H1 (cell line): ENCODE measurements around the gene ZNF214. TPM values are rescaled to one million over a fixed set of nuclear protein-coding genes. Genes with fewer than 3 reads are reported as not detected.

Experiments
- CTCF ChIA-PET: fragments of 300-600 bp; sonication (Branson Sonifier 250); formaldehyde crosslinking; loops from one replicate; lab custom pipeline; 2021; ENCODE audit not compliant: partially characterized antibody; lab: Charles Lee
- POLR2A ChIA-PET: fragments of 300-600 bp; sonication (Branson Sonifier 250); formaldehyde crosslinking; loops from one replicate; lab custom pipeline; 2021; ENCODE audit warnings: inconsistent platforms; ENCODE audit not compliant: partially characterized antibody; lab: Charles Lee
- DNase-seq, 2 experiments: peaks; one replicate each; pipeline versions ENCODE4 v3.0.0 to v3.0.0-alpha.2; 2010 to 2022; ENCODE audit warnings: low spot score in 2 of 2, low read depth in 1 of 2, mixed read lengths in 1 of 2
- FAIRE-seq: peaks from 2 replicates; lab custom pipeline; 2011; peaks lifted over from hg19 to GRCh38; lab: Jason Lieb, UNC
- H2AFZ ChIP-seq: 2 replicates; pipeline ENCODE4 v1.8.1; 2012; ENCODE audit warnings: low read length, inconsistent platforms
- H2AK5ac ChIP-seq: 2 replicates; pipeline ENCODE4 v1.6.1; 2013; ENCODE audit warnings: low read depth, low read length
- H2BK120ac ChIP-seq: replicated peaks from 2 replicates; pipeline ENCODE3; 2013; ENCODE audit warnings: low read depth, low read length, inconsistent platforms
- H2BK12ac ChIP-seq: 2 replicates; pipeline ENCODE4 v1.6.1; 2013; ENCODE audit warnings: low read depth, low read length
- H2BK15ac ChIP-seq: 2 replicates; pipeline ENCODE4 v1.6.1; 2013; ENCODE audit warnings: low read length
- H2BK20ac ChIP-seq: 2 replicates; pipeline ENCODE4 v1.6.1; 2013; ENCODE audit warnings: low read length
- H2BK5ac ChIP-seq: 2 replicates; pipeline ENCODE4 v1.6.1; 2013; ENCODE audit warnings: low read depth, low read length
- H3K14ac ChIP-seq: 2 replicates; pipeline ENCODE4 v1.6.1; 2013; ENCODE audit warnings: inconsistent platforms; ENCODE audit not compliant: insufficient read length
- H3K18ac ChIP-seq: 2 replicates; pipeline ENCODE4 v1.6.1; 2013; ENCODE audit warnings: low read length; ENCODE audit errors: extremely low read depth
- H3K23ac ChIP-seq: 2 replicates; pipeline ENCODE4 v1.6.1; 2013; ENCODE audit warnings: inconsistent platforms; ENCODE audit not compliant: insufficient read length
- H3K23me2 ChIP-seq: 2 replicates; pipeline ENCODE4 v1.6.1; 2013; ENCODE audit warnings: low read depth, low read length
- H3K27ac ChIP-seq: 2 replicates; pipeline ENCODE4 v1.6.1; 2011; ENCODE audit warnings: low read depth, low read length, inconsistent platforms
- H3K27me3 ChIP-seq, 4 experiments: replicated peaks in 1 of 4; 1 replicate in 1 of 4; 2 replicates in 3 of 4; pipeline versions ENCODE4 v1.6.1 to v1.8.1; 2011 to 2013; ENCODE audit warnings: low read length in 3 of 4, mild to moderate bottlenecking in 3 of 4, inconsistent platforms in 2 of 4, mixed read lengths in 2 of 4, moderate library complexity in 1 of 4; ENCODE audit not compliant: control insufficient read depth in 3 of 4, insufficient read depth in 3 of 4; ENCODE audit errors: extremely low read depth in 1 of 4
- H3K36me3 ChIP-seq, 4 experiments: 2 replicates each; pipeline versions ENCODE4 v1.6.1 to v1.8.1; 2011 to 2013; ENCODE audit warnings: mild to moderate bottlenecking in 4 of 4, low read length in 3 of 4, moderate library complexity in 2 of 4, control low read depth in 1 of 4, inconsistent platforms in 1 of 4; ENCODE audit not compliant: insufficient read depth in 4 of 4, control insufficient read depth in 2 of 4
- H3K4ac ChIP-seq: replicated peaks from 2 replicates; pipeline ENCODE3; 2013; ENCODE audit warnings: low read length, low read depth, mixed read lengths, inconsistent platforms; ENCODE audit not compliant: insufficient read length
- H3K4me1 ChIP-seq, 4 experiments: replicated peaks in 1 of 4; 1 replicate in 1 of 4; 2 replicates in 3 of 4; pipeline versions ENCODE4 v1.6.1 to v1.8.1; 2011 to 2013; ENCODE audit warnings: low read length in 3 of 4, inconsistent platforms in 2 of 4, mixed read lengths in 1 of 4; ENCODE audit not compliant: insufficient read depth in 4 of 4, control insufficient read depth in 3 of 4
- H3K4me2 ChIP-seq, 2 experiments: 2 replicates each; pipeline versions ENCODE4 v1.6.1 to v1.8.1; 2011 to 2013; ENCODE audit warnings: low read depth in 2 of 2, low read length in 2 of 2, control low read depth in 1 of 2, inconsistent platforms in 1 of 2, mild to moderate bottlenecking in 1 of 2; ENCODE audit not compliant: insufficient read depth in 1 of 2
- H3K4me3 ChIP-seq, 4 experiments: fragments of 200-600, 300-600 bp in 1 of 4; sonication (generic), shearing (Covaris generic), sonication (Bioruptor Twin) in 1 of 4; 2 replicates each; pipeline versions ENCODE4 v1.5.1 to v1.8.1; 2011 to 2016; ENCODE audit warnings: low read length in 4 of 4, low read depth in 3 of 4, control low read depth in 2 of 4, inconsistent platforms in 2 of 4, mild to moderate bottlenecking in 2 of 4, mixed read lengths in 1 of 4, moderate library complexity in 1 of 4; ENCODE audit not compliant: insufficient read depth in 2 of 4; ENCODE audit errors: extremely low read depth in 1 of 4
- H3K56ac ChIP-seq: replicated peaks from 2 replicates; pipeline ENCODE3; 2013; ENCODE audit warnings: low read depth, mild to moderate bottlenecking, mixed read lengths, low read length, inconsistent platforms; ENCODE audit not compliant: insufficient read length
- H3K79me1 ChIP-seq: 2 replicates; pipeline ENCODE4 v1.6.1; 2013; ENCODE audit warnings: low read depth, low read length, control low read depth
- H3K79me2 ChIP-seq, 2 experiments: 2 replicates each; pipeline versions ENCODE4 v1.6.1 to v1.8.1; 2012 to 2013; ENCODE audit warnings: low read length in 2 of 2, mild to moderate bottlenecking in 2 of 2, inconsistent platforms in 1 of 2; ENCODE audit not compliant: insufficient read depth in 2 of 2, control insufficient read depth in 1 of 2
- H3K9ac ChIP-seq, 4 experiments: replicated peaks in 1 of 4; 1 replicate in 1 of 4; 2 replicates in 3 of 4; pipeline versions ENCODE4 v1.6.1 to v1.8.1; 2011 to 2013; ENCODE audit warnings: low read depth in 3 of 4, low read length in 3 of 4, control low read depth in 2 of 4, mild to moderate bottlenecking in 2 of 4, moderate library complexity in 2 of 4, inconsistent platforms in 1 of 4; ENCODE audit errors: extremely low read depth in 1 of 4
- H3K9me3 ChIP-seq, 2 experiments: 2 replicates each; pipeline versions ENCODE4 v1.6.1 to v1.8.1; 2012 to 2013; ENCODE audit warnings: mild to moderate bottlenecking in 2 of 2, moderate library complexity in 2 of 2, control low read depth in 1 of 2, inconsistent platforms in 1 of 2, low read depth in 1 of 2, low read length in 1 of 2, mixed read lengths in 1 of 2; ENCODE audit not compliant: insufficient read depth in 2 of 2
- H4K20me1 ChIP-seq, 2 experiments: replicated peaks in 1 of 2; 2 replicates each; pipeline versions ENCODE3 to v1.8.1; 2011 to 2013; ENCODE audit warnings: inconsistent platforms in 2 of 2, low read length in 2 of 2, mild to moderate bottlenecking in 1 of 2; ENCODE audit not compliant: insufficient read depth in 2 of 2, control insufficient read depth in 1 of 2
- H4K5ac ChIP-seq: 2 replicates; pipeline ENCODE4 v1.6.1; 2013; ENCODE audit warnings: low read length, low read depth, mixed read lengths, inconsistent platforms; ENCODE audit not compliant: insufficient read length
- H4K8ac ChIP-seq: 2 replicates; pipeline ENCODE4 v1.8.0; 2013; ENCODE audit warnings: mild to moderate bottlenecking, moderate library complexity, low read length, inconsistent platforms; ENCODE audit not compliant: insufficient read depth; ENCODE audit errors: extremely low read depth
- H4K91ac ChIP-seq: replicated peaks from 2 replicates; pipeline ENCODE3; 2013; ENCODE audit warnings: low read length, mixed read lengths, inconsistent platforms; ENCODE audit not compliant: insufficient read length
- BRCA1 ChIP-seq: IDR thresholded peaks from 2 replicates; pipeline ENCODE4 v1.6.1; 2012; ENCODE audit warnings: low read depth, low read length, improper control_type of control experiment
- CTCF ChIP-seq, 3 experiments: IDR thresholded peaks; 1 replicate in 2 of 3; 2 replicates in 1 of 3; pipeline versions ENCODE4 v1.5.1 to v1.6.1; 2011; ENCODE audit warnings: low read length in 3 of 3, mild to moderate bottlenecking in 3 of 3, inconsistent platforms in 2 of 3, low read depth in 1 of 3, moderate library complexity in 1 of 3; ENCODE audit not compliant: insufficient read depth in 1 of 3; ENCODE audit errors: control extremely low read depth in 1 of 3
- HDAC2 ChIP-seq, 2 experiments: fragments of 300-600 bp in 1 of 2; sonication (generic) in 1 of 2; IDR thresholded peaks; 2 replicates each; pipeline ENCODE4 v1.6.1; 2011 to 2012; ENCODE audit warnings: low read depth in 2 of 2, low read length in 2 of 2, mild to moderate bottlenecking in 2 of 2, moderate library complexity in 2 of 2, borderline replicate concordance in 1 of 2, inconsistent platforms in 1 of 2
- JUN ChIP-seq: IDR thresholded peaks from 2 replicates; pipeline ENCODE4 v1.6.1; 2011; ENCODE audit warnings: low read depth, mild to moderate bottlenecking, improper control_type of control experiment, low read length
- WGBS, 2 experiments: shearing (Covaris generic) in 1 of 2; methylation state at CpG; one replicate each; pipeline versions ENCODE4 v1.1.6 to v1.1.7; 2013 to 2015; ENCODE audit warnings: low lambda C conversion rate in 2 of 2, mixed read lengths in 2 of 2, inconsistent platforms in 1 of 2, low coverage in 1 of 2, missing lambda C conversion rate in 1 of 2; ENCODE audit not compliant: insufficient replicate concordance in 2 of 2, insufficient coverage in 1 of 2, insufficient read length in 1 of 2; ENCODE audit errors: extremely low coverage in 1 of 2, missing lambda C conversion rate in 1 of 2; 5-methylcytosine and 5-hydroxymethylcytosine counted together
- polyA plus RNA-seq, 7 experiments: library from polyadenylated mRNA; depleted of rRNA in 3 of 7; stranded (reverse) in 5 of 7; unstranded in 2 of 7; fragments of >200 nt in 5 of 7; fragments of 200-250 nt in 2 of 7; gene quantifications; 1 replicate in 5 of 7; 2 replicates in 1 of 7; 4 replicates in 1 of 7; pipeline versions ENCODE4 v1.2.1 to v1.2.3, GENCODE V29; 2011 to 2013; ENCODE audit warnings: missing spikeins in 2 of 7, mixed read lengths in 2 of 7
- total RNA-seq: library from RNA; stranded (reverse); fragmentation: NEBNext Ultra II Directional; extraction: Animal tissue kit (Norgen Biotek cat#: 25700); gene quantifications from 2 replicates; pipeline ENCODE4 v1.2.1, GENCODE V29; 2021

The ZNF214 gene
- total and polyA plus RNA-seq, 2 of the 8 experiments (the other 6 are each of a cell fraction or from before 2014, with no cell fraction given): 0.80 to 3.2 TPM

DNA sequence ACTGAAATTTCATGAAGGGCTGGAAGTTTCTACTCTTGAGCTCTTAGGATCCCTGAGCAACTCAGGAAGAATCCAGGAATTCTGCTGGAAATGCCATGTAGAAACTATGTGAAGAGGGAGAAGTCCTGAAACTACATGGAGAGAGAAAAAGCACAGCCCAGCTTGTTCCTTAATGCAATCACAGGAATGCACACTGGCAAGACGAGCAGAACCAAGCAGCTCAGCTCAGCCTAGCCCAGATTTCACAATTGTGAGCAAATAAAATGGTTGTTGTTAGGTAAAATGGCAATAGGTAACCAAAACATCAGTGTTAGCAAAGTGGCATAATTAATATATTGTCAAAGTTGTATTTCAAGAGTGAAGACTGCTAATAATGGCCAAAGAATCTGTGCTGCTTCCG, 28.1 kb downstream of the ZNF214 start:
- Histone ChIP-seq H2BK20ac (no peak overlapping the region), H2AK5ac (no peak overlapping the region), H2BK120ac (no peak overlapping the region), H4K20me1 (peaks cover 0 to 3% of the 10 kb centered on the region in 2 experiments), H2BK5ac (no peak overlapping the region), H3K23ac (no peak overlapping the region), H3K36me3 (no peaks in the 10 kb centered on the region), H3K79me1 (no peaks in the 10 kb centered on the region), H2BK12ac (no peak overlapping the region), H3K27ac (no peak overlapping the region), H3K9ac (no peak overlapping the region), H3K9me3 (no peaks in the 10 kb centered on the region), H4K5ac (no peak overlapping the region), H3K4ac (no peak overlapping the region), H3K14ac (no peak overlapping the region), H3K23me2 (no peaks in the 10 kb centered on the region), H4K91ac (no peak overlapping the region), H4K8ac (no peak overlapping the region), H2BK15ac (no peak overlapping the region), H3K27me3 (no peaks in the 10 kb centered on the region), H3K4me3 (no peak overlapping the region), H3K4me2 (no peak overlapping the region), H3K56ac (no peak overlapping the region), H3K18ac (no peak overlapping the region), H2AFZ (no peak overlapping the region), H3K4me1 (no peaks in the 10 kb centered on the region), H3K79me2 (no peaks in the 10 kb centered on the region)
- POLR2A ChIA-PET: interaction anchor here (0.8 to 1.6 kb wide), 2 partner anchors 16 to 65 kb away, joined by 3 read pairs; no protein-coding TSS in a partner anchor
- CTCF ChIA-PET: interaction anchor here (0.6 to 5.0 kb wide), 3 partner anchors 61 to 236 kb away, joined by 3 to 22 read pairs (median 8); no protein-coding TSS in a partner anchor
- FAIRE-seq (no peak), DNase-seq (no peak)
- WGBS, 2 experiments: 91% methylated on average over 2 of the region's 2 CpGs; no CpG with 5 or more reads in 1 of the 2 experiments
- TF ChIP-seq JUN (no peak), HDAC2 (IDR thresholded peaks at IDR 0.05; ENCODE audit: borderline replicate concordance in 1 of 2, low read depth in 2 of 2, low read length in 2 of 2) (no peak), CTCF (IDR thresholded peaks at IDR 0.05; ENCODE audit: control extremely low read depth in 1 of 3, insufficient read depth in 1 of 3, low read depth in 1 of 3, low read length in 3 of 3) (no peak), BRCA1 (no peak)
